ENCODE data around the gene RFLNA.

DNA sequence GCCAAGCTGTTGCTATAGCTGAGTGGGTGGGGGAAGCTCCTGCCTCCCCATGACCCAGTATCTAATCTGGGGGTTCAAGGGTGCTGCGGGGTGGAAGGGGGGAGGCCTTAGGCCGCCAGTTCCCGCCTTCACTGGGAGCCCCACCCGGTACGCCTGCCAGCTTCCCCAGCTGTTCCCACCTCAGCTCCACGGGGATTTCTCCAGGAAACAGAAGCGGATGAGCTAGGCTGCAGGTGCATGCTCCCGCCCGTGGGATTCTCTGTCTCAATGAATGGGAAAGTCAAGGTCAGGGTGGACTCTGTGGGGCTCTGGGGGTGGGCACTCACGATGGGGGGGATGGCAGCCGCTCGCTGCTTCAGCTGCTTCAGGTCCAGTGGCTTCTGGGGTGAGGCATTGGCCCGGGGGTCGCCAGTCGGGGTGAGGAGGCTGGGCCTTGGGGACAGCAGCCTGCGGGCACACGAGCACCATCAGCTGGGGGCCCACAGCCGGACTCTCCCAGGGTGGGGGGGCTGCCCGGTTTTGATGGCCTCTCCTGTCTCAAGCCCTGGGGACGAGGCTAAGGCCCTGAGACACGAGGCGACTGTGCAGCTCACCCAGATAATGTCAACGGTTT is 68.6 kb downstream of the RFLNA start:
- TF ChIP-seq CTCF (IDR thresholded peaks at IDR 0.05): no peak
- TF ChIP-seq EZH2phosphoT487 (IDR thresholded peaks at IDR 0.05): no peak
- TF ChIP-seq EZH2 (IDR thresholded peaks at IDR 0.05): no peak
